ENCODE measurements around the gene LRRC8B.
A peak's percentile ranks its signal among the peaks of the same experiment; 100 is the strongest.
"Not testable (repeated sequence)": the region's sequence is repeated elsewhere in the genome, so short reads cannot be mapped to it uniquely, and the experiment has no call there.

LRRC8B gene

DNA sequence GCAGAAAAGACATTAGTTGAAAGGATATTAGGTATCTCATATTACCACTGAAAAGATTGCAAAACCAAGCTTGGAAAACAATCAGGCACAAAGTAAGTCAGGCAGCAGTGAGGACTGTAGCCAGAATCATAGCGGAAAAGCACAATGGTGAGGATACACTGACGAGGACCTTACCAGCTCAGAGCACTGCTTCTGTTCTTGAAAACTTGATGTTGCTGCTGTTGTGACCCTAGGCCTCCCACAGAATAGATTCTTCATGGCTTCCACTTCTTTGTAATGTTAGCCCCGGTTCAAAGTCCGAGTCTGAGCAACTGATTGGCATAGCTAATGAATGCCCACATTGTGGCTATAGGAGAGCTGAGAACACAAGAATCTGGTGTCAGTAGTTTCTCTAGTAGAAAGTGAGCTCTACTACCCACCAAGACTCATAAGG, 63.1 kb downstream of the LRRC8B start:
- DNase-seq, result no peak

DNA sequence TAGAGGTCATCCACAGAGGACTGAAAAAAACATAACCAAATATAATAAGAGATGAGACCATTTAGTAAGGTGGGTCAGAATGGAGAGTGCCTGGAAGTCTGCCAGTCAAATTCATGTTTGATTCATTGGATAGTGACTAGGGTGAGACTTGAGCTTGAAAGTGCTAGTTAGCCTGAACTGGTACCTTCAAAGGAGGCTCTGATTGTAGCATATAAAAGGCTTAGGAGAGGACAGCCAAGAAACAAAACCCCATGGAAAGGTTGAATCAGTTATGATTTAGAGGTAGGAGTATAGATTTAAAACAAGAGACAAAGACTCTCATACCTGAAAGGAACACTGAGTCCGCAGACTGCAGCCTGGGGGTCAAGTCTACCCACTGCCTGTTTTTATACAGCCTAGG, 63.9 kb downstream of the LRRC8B start:
- DNase-seq, result no peak

DNA sequence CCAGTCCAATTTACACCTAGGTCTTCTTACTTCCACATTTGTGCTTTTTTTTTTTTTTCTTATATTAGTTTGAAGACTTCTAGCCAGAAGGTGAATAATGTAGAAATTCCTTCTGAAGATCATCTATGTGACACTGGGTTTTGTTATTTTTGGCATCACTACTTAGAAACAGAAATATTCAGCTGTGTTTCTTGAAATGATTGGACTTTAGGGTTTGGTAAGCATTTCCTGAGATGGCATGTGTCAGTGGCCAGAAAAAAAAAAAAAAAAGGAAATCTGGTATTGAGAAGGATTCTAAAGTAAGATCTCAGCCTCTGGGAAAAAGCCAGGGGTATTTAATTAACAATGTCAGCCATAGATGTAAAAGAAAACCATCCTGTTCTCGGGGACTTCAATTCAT, 64.9 kb downstream of the LRRC8B start:
- DNase-seq, result no peak

DNA sequence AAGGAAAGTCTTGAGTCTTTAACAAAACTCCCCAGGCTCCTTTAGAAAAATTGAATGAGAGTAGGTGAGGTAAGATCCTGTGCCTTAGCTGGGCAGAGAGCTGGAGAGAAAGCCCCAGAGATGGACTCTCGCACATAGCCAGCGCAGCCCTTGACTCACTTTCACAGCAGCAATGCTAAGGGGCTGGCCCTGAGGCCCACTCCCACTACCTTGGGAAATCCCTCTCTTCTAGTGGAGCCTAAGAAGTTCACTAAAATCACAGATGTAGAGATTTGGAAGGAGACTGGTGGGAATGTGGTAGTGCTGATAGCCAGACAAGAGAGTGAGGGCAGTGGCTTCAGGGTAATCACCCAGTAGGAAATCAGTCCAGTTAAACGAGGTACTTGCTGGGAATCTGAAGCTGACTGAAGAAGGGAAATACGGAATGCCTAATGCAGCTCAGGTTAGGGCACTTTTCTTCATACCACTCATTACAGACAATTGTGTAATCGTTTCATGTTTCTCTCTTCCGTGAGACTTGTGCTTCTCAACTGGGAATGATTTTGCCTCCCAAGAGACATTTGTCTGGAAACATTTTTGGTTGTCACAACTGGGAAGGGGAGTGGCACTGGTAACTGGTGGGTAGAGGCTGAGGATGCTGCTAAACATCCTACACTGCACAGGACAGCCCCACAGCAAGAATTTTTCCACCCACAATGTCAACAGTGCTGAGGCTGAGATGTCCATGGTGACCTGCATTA, 65.9 kb downstream of the LRRC8B start:
- no peak for DNase-seq

DNA sequence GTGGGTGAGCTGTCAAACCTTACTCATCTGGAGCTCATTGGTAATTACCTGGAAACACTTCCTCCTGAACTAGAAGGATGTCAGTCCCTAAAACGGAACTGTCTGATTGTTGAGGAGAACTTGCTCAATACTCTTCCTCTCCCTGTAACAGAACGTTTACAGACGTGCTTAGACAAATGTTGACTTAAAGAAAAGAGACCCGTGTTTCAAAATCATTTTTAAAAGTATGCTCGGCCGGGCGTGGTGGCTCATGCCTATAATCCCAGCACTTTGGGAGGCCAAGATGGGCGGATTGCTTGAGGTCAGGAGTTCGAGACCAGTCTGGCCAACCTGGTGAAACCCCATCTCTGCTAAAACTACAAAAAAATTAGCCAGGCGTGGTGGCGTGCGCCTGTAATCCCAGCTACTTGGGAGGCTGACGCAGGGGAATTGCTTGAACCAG, 68.3 kb downstream of the LRRC8B start:
- not testable (repeated sequence) for DNase-seq

DNA sequence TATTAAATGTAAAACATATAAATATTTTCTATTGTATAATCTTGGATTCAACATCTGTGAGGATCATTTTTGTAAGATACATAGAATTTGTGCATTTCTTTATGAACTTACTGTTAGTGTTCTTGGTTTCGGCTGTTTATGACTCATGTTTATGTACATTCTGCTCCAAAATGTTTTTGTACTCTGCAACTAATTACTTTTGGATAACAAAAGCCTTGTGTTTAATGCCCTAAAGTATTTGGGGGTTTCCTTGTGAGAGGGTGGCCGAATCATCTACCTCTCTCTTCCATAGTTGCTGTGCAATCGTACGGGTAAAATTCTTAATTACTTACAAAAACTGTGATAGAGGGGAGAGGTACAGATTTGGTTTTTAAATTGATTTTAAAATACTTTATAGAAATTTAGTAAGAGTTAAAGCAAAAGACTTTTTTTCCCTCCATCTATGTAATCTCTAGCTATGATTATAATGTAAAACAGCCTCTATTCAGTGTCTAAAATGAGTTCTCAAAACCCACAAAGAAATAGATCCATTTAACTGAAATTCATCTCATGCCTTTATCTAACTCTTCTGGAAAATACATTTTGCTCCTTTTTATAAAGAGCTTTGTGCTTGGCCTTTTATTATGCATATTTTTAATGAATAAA, 69.6 kb downstream of the LRRC8B start:
- DNase-seq, result no peak

DNA sequence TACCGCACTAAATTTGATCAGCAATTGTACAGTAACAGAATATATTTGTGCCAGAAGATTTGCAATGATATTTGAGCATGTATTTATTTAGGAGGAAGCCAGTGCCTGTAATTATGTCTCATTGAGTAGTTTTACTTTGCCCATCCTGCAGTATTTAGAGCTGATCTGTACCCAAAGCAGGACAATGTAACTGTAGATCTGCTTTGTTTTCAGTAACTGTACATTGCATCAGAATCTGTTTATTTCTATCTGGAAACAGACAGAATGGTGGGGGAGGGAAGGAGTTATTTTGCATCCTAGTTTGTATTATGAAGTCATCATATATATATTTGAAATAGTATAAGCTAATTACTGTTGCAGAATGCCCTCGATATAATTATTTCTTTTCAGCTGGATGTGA, 72.1 kb downstream of the LRRC8B start:
- DNase-seq, result no peak

DNA sequence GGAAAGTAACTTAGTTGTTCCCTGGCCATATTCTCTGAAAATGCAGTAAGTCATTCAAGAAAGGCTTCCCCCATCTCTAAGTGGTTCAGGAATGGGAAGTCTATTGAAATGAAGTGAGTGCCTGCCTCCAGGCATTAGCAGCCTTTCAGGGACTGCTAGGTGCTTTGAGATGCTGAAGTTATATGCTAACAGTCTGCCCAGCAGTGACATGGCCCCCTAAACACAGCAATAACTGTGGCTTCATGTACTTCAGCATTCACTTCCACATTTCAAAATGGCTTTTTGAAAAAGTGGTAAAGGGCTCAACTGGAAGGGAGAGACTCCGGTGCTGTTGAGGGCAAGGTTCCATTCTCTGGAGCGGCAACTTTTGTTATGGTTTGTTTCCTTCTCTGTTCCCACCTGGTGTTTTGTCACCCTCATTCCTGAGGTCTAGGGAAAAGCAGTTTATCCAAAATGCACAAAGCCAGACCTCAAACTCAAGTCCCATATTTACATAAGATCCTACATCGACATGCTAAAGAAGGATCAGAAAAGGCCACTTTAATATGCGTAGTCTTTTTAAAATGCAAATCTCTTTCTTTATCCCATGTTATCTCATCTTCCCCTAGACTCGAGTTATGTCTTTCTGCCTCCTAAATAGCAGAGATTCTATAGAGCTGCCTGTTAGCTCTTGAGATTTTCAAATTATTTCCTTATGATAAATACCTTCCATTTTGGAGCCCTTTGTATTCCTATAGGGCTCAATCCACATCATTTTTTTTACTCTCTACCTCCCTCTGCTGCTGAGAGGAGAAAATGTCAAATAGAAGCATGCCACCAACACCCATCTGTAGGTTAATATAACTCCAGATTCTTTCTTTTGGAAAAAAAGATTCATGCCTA, 74.1 kb downstream of the LRRC8B start:
- DNase-seq, result peak in 1 of 2 experiments; percentile 55

DNA sequence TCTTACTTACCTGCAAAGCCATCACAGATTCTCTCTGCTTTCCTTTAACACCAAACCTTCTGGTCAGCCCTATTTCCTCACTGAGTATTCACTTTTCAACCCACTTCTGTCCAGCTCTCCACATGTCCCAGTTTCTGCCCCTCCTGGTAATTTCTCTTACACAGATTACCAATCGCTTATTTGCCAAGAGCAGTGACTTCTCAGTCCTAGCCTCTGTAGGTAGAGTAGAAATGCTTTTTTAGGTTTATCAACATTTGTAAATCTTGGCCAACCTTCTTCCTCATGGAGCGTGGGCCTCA, 74.7 kb downstream of the LRRC8B start:
- DNase-seq, result no peak

DNA sequence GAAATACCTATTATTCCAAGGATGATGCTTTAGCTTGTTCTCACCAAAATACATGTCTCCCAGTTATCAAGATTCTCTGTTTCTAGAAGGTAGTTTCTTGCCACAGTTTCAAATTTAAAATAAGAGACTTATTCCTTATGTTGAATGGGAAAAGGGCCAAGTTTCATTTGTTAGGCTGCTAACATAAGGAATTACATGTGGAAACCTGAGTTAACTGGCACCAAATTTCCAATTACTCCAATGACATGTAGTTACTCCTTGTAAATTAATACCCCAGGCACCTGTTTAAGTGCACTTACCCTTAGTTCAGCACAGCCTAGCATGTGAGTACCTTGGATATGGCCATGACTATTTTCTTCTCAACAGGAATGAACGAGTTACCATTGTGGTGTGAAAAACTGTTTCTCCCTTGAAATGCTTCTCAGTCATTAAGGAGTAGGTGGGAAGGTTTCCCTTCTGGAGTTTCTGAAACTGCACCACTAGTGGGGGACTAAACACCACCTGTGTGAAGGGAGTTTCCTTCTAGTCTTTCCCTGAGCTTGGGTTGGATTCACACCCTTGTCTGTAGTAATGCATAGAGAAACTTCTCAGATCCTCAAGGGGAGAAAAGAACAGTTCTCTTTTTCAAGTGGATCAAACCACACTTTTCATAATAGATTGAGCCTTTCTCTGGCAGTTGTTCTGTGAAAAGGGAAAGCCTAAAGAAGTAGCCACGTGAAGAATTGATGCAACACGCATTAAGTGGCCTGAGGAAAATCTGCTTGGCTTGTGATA, 76.0 kb downstream of the LRRC8B start:
- peak in 1 of 2 experiments; percentile 43 for DNase-seq

DNA sequence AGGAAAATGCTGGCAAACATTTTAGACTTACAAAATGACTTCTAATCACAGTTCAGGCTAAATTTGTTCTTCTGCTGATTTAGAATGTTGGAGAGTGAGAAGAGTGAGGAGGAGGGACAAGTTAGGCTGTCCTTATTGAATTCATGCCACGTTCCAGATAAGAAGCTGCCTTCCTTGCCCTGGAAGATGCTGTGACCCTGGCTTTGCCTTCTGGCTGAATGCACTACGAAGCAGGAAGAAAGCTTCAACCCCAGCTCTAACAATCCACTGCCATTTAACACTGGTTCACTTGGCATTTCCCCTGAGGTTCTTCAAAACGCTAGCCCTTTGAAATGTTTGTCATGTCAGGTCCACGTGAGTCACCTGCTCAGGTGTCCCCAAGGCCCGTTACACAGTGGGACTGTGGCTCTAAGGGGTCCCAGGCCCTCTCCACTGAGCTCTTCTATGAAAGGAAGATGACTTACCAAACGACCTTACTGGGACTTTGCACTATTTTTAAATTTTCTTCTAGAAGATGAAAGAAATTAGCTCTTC, 78.3 kb downstream of the LRRC8B start:
- no peak for DNase-seq

DNA sequence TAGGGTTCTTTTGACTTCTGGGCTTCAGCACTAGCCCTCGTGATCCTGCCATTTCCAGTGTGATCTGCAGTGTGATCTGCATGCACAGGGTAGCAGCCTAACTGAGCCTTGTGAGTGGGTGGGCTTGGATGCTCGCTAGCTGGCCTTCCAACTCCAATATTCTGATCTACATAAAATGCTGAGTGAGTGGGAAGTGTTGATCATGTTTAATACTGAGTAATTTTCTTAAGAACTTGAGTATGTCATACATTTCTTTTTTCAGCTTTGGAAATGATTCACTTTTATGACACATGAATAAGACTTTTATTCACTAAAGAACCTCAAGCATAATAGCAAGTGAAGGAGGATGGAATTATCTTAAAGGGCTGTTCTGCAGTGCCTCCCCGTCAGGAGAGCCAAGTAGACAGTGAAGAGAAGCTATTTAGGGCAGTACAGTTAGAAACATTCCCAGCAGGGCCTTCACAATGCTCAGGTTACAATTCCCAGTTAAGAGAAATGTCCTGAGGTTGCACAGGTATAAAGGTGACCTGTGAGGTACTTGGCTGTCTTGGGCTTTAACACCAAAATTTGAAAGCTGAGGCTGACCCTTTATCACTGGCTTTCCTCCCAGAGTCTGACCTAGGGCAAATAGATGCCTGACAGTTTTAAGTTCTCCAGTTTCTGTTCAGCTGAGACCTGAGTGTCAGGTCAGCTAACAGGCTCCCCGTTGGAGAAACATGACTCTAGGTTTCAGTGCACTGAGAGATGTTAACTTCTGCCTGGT, 79.2 kb downstream of the LRRC8B start:
- no peak for DNase-seq

DNA sequence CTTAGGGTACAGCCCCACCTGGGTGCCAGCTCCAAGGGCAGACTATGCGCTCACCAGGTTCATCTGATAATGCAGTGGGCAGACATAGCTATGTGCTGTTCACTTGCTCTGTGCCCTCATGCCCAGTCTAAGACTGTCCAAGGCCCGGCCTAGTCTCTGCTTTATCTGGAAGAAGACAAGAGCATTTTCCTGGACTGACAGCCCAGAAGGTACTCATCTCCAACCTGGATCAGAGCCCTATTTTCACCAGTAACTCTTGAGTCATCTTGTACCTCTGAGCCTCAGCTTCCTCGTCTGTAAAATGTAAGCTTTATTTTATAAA, 79.7 kb downstream of the LRRC8B start:
- DNase-seq, result no peak

DNA sequence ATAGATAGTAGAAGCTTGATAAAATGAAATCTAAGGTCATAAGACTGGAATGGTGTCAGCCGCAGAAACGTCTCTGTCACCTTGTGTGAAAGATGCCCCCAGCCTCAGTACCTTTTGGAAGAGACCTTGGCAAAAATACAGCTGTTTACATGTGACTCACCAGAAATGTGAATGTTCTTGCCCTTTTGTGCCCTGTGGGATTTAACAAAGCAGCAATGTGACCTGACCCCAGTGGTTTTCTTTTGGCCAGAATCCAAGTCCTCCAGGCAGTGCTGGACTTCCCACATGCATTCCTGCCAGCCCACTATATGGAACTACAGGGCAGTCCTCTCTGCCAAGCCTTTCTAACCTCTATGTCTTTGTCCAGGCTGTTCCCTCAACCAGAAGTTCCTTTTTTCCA, 81.1 kb downstream of the LRRC8B start:
- DNase-seq, result no peak

DNA sequence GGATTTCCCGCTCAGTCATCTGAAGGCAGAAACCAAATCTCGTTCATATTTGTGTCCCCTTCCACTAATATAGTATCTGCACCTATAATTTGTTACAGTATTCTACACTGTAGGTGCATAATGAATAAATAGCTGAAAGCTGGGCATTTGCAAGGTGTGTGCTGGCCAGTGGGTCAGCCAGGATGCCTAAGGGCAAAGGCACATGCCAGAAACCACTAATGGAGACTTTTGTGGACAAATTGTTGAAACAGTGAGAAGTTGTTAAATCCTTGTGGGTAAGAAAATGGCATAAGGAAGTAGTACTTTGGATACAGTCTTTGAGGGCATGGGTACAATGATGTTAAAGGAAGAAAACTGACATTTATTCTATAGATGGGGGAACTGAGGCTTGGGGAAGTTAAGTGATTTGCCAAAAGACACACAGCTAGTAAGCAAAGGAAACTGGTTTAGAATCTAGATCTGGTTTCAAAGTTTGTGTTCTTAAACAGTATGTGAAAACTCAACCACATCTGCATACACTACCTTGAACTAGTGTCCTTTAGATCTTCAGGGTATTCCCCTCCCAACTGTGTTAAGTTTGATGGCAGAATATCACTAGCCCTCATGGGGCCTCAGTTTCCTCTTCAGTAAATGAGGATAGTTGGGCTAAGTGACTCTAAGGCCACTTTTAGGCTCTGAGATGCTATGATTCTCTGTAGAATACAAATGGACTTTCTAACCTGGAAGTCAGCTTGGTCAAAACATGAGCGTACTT, 81.8 kb downstream of the LRRC8B start:
- no peak for DNase-seq

DNA sequence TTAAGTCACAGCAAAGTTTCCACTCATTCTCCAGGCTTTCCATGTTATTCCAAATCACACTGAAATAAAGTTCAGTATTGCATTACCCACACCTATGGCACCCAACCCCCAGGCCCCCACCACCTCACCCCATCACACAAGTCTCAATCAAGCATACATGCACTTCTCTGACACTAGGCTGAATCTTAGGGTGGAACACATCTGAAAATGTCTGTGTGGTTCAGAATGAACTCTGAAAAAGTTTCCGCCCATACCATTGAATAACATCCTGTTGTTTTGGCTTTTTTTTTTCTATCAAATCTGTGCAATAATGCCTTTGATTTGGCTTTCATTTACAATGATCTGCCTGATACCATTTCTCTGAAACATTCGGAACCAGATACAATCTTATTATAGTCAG, 82.5 kb downstream of the LRRC8B start:
- DNase-seq, result no peak

DNA sequence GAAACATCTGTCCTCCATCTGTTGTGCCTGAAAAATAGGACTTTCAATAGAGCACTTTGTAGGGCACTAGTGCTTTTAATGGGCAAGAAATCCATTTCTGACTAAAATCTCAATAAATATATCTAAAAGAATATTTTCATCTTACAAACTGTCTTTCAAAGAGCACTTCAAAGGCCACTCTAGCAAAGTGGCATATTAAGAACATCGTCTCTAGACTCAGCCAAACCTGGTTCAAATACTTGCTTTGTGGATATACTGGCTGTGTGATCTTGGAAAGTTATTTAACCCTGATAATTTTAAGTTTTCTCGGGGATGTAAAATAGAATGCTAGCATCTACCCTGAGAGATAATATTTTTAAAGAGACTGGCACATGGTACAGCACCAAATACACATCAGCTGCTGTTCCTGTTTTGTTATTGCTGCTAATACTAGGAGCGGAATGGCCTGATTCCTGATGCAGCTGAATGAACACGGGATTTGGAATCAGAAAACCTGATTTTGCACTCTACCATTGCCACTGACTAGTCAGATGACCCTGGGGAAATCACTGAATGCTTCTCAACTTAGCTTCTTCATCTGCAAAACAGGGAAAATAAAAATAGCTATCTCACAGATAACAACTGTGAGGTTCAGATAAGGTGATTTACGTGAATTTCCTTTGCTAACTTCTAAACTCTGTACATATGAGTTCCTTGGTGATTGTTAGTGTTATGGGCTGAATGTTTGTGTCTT, 83.1 kb downstream of the LRRC8B start:
- no peak for DNase-seq

DNA sequence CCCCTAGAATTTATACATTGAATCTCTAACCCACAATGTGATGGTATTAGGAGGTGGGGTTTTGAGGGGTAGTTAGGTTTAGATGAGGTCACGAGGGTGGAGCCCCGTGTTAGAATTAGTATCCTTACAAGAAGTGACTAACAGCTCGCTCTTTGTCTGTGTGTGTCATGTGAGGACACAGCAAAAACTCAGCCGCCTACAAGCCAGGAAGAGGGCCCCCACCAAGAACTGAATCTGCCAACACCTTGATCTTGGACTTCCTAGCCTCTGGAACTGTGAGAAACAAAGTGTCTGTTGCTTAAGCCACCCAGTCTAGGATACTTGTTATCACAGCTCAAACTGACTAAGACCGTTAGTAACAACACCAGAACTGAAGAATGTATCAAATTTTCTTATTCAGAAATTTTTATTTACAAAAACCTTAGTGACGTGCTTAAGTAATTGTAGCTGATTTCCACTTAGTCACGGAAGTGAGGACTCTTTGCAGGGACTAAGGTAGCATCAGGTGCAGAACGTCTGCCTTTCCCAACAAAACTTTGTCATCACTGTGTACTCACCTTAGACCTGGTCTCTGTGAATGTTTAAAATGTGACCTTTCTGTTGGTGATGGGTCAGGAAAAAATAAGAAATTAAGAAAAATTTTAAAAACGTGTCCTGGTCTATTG, 83.8 kb downstream of the LRRC8B start:
- DNase-seq, result no peak

DNA sequence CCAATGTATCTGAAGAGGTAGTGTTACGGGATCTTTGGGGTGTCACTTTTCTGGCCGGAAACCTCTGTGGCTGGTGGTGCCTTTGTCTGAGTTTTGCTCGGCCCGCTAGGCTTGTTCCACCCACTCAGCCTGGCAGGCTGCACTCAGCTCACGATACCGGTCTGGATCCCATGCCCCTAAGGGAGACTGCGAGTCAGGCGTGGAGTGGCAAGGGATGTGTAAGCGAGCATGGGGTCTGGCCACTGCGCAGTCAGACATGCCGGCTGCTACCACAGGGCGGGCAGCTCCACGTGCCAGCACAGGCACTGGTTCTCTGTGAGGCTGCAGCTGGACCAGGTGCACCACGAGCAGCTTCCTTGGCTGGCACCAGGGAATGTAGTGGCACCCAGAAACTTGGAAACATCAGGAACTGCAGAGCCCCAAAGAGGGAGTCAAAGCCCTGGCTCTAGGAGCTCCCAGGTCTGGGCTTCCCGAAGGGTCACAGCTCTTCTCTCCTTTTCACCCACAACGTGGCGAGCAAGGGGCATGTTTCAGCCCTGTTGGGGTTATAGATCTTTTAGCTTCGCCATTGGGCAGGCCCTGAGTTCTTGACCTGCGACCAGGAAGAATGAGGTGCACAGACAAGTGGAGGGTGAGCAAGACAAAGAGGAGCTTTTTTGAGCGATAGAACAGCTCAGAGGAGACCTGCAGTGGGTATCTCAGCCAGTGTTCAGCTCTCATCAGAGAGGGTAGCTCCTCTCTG, 84.5 kb downstream of the LRRC8B start:
- DNase-seq, result no peak

All from NCI-H524 (cell line).